AG04450 (cell line): ENCODE results near the gene SEMA5A. TPM values are rescaled to one million over a fixed set of nuclear protein-coding genes. Genes with fewer than 3 reads are reported as not detected.

Experiments
- CTCF ChIA-PET: fragments of 300-600, 350-600 bp; formaldehyde crosslinking; extraction: SDS; loops from one replicate; lab custom pipeline; 2022; ENCODE audit warnings: antibody characterized with exemption, inconsistent platforms; lab: Charles Lee
- POLR2A ChIA-PET: fragments of 350-600 bp; formaldehyde crosslinking; extraction: SDS; loops from one replicate; lab custom pipeline; 2021; ENCODE audit warnings: antibody characterized with exemption, inconsistent platforms; lab: Yijun Ruan, JAX
- DNase-seq: peaks from one replicate; pipeline ENCODE4 v3.0.0-alpha.2; 2011; ENCODE audit warnings: low read depth, low spot score
- H3K27ac ChIP-seq: one replicate; pipeline ENCODE4 v1.5.1; 2012; ENCODE audit warnings: low read depth, low read length, control low read depth
- H3K27me3 ChIP-seq: one replicate; pipeline ENCODE4 v1.6.0; 2012; ENCODE audit warnings: low read length; ENCODE audit not compliant: control insufficient read depth, insufficient read depth
- H3K4me3 ChIP-seq: 2 replicates; pipeline ENCODE4 v1.5.1; 2011; ENCODE audit warnings: mild to moderate bottlenecking, low read depth, low read length, control low read depth
- H3K9me3 ChIP-seq: 2 replicates; pipeline ENCODE4 v1.5.1; 2012; ENCODE audit warnings: low read length; ENCODE audit not compliant: control insufficient read depth, insufficient read depth
- CTCF ChIP-seq: IDR thresholded peaks from 2 replicates; pipeline ENCODE4 v1.5.1; 2011; ENCODE audit warnings: low read depth, low read length, control low read depth, inconsistent platforms
- polyA plus RNA-seq: library from polyadenylated mRNA; depleted of rRNA; stranded (reverse); fragments of >200 nt; gene quantifications from 2 replicates; pipeline ENCODE4 v1.2.3, GENCODE V29; 2011

SEMA5A gene
- polyA plus RNA-seq, 1 experiment: 31.8 TPM

- ChIA-PET CTCF (no interaction called here), POLR2A (no interaction called here)
- H3K9me3 ChIP-seq: no peaks in the 10 kb centered on the region
- no peak for TF ChIP-seq CTCF
- H3K27ac ChIP-seq: no peak overlapping the region
- no peak for DNase-seq
- no peak overlapping the region for H3K4me3 ChIP-seq
- no peaks in the 10 kb centered on the region for H3K27me3 ChIP-seq
Observed at GRCh38 chr5:9244417-9244816, 301.5 kb downstream of the SEMA5A start.

- Histone ChIP-seq H3K4me3 (no peak overlapping the region), H3K27me3 (no peaks in the 10 kb centered on the region), H3K9me3 (no peaks in the 10 kb centered on the region), H3K27ac (no peak overlapping the region)
- ChIA-PET POLR2A (no interaction called here), CTCF (interaction anchor here (0.6 kb wide), 1 partner anchor 912 kb away, joined by 3 read pairs; no protein-coding TSS in a partner anchor)
- TF ChIP-seq CTCF: no peak
- DNase-seq: no peak
Observed at GRCh38 chr5:9241479-9242305, 304.2 kb downstream of the SEMA5A start.

GRCh38 chr5:9240431-9240830 is 305.4 kb downstream of the SEMA5A start:
- no peak for DNase-seq
- TF ChIP-seq CTCF: no peak
- Histone ChIP-seq H3K4me3 (no peak overlapping the region), H3K27me3 (no peaks in the 10 kb centered on the region), H3K9me3 (no peaks in the 10 kb centered on the region), H3K27ac (no peak overlapping the region)
- ChIA-PET POLR2A (no interaction called here), CTCF (interaction anchor here (0.6 to 1.1 kb wide), 2 partner anchors 13 to 14 kb away, joined by 3 to 4 read pairs; no protein-coding TSS in a partner anchor)

- H3K27ac ChIP-seq: no peak overlapping the region
- no peak overlapping the region for H3K4me3 ChIP-seq
- ChIA-PET CTCF (interaction anchor here (0.6 to 1.1 kb wide), 2 partner anchors 12 to 15 kb away, joined by 3 to 4 read pairs; no protein-coding TSS in a partner anchor), POLR2A (no interaction called here)
- no peaks in the 10 kb centered on the region for H3K9me3 ChIP-seq
- no peaks in the 10 kb centered on the region for H3K27me3 ChIP-seq
- no peak for DNase-seq
- TF ChIP-seq CTCF: no peak
Observed at GRCh38 chr5:9239626-9240025, 306.2 kb downstream of the SEMA5A start.

GRCh38 chr5:9239071-9239470 is 306.8 kb downstream of the SEMA5A start:
- POLR2A ChIA-PET: no interaction called here
- Histone ChIP-seq H3K27me3 (no peaks in the 10 kb centered on the region), H3K27ac (no peak overlapping the region), H3K4me3 (no peak overlapping the region), H3K9me3 (no peaks in the 10 kb centered on the region)
- TF ChIP-seq CTCF: no peak
- DNase-seq: no peak
- CTCF ChIA-PET: no interaction called here
